SK-N-SH (cell line): ENCODE data around the gene OSGEP. TPM values are rescaled to one million over a fixed set of nuclear protein-coding genes. Genes with fewer than 3 reads are reported as not detected.

ENCODE experiments used
- polyA plus RNA-seq, 3 experiments: library from polyadenylated mRNA; depleted of rRNA; stranded (reverse); fragments of >200 nt; gene quantifications; 2 replicates each; pipeline ENCODE4 v1.2.3, GENCODE V29; 2012
- small RNA-seq, 7 experiments: library from RNA; depleted of rRNA; stranded (forward); fragments of <200 nt; gene quantifications; one replicate each; pipeline ENCODE3, GENCODE V24; 2012

OSGEP gene
- polyA plus RNA-seq, 1 of the 3 experiments (the other 2 are of a cell fraction) = 32.9 TPM

Small RNA genes lying within 50 kb of the gene (small RNA-seq; reads per million reads assigned to genes)
- 0 to 17.9 (median 2.9) reads per million in 7 experiments for gene RNA5SP382

Other genes with a start within 250 kb of the OSGEP start
- not detected in 2 replicates for gene OR11H6, start 231.1 kb downstream of the OSGEP start, polyA plus RNA-seq (2012; rRNA removed)
- gene OR11H7, start 225.8 kb downstream of the OSGEP start, polyA plus RNA-seq (2012; rRNA removed) = not detected in 2 replicates
- not detected in 2 replicates for gene OR11H4, start 215.5 kb downstream of the OSGEP start, polyA plus RNA-seq (2012; rRNA removed)
- 14.6 and 15.7 TPM in 2 replicates for gene TTC5, start 148.9 kb downstream of the OSGEP start, polyA plus RNA-seq (2012; rRNA removed)
- gene CCNB1IP1, start 121.5 kb downstream of the OSGEP start, polyA plus RNA-seq (2012; rRNA removed) = 35.4 and 48.5 TPM in 2 replicates
- 21.4 and 23.3 TPM in 2 replicates for gene PARP2, start 111.2 kb downstream of the OSGEP start, polyA plus RNA-seq (2012; rRNA removed)
- 12.1 and 13.3 TPM in 2 replicates for gene TEP1, start 41.3 kb downstream of the OSGEP start, polyA plus RNA-seq (2012; rRNA removed)
- not detected in 2 replicates for gene KLHL33, start 18.6 kb downstream of the OSGEP start, polyA plus RNA-seq (2012; rRNA removed)
- gene APEX1, start 414 bp upstream of the OSGEP start, polyA plus RNA-seq (2012; rRNA removed) = 279 and 291 TPM in 2 replicates
- gene PIP4P1, start 6.6 kb upstream of the OSGEP start, polyA plus RNA-seq (2012; rRNA removed) = 30.7 and 38.9 TPM in 2 replicates
- 29.8 and 38.2 TPM in 2 replicates for gene PNP, start 14.6 kb upstream of the OSGEP start, polyA plus RNA-seq (2012; rRNA removed)
- gene RNASE10, start 50.7 kb upstream of the OSGEP start, polyA plus RNA-seq (2012; rRNA removed) = not detected in 2 replicates
- gene RNASE9, start 106.2 kb upstream of the OSGEP start, polyA plus RNA-seq (2012; rRNA removed) = not detected in 2 replicates
- gene RNASE11, start 133.2 kb upstream of the OSGEP start, polyA plus RNA-seq (2012; rRNA removed) = not detected in 2 replicates
- not detected in 2 replicates for gene RNASE12, start 136.6 kb upstream of the OSGEP start, polyA plus RNA-seq (2012; rRNA removed)
- not detected in 2 replicates for gene OR6S1, start 186.9 kb upstream of the OSGEP start, polyA plus RNA-seq (2012; rRNA removed)
- 11.6 and 12.4 TPM in 2 replicates for gene RNASE4, start 229.7 kb upstream of the OSGEP start, polyA plus RNA-seq (2012; rRNA removed)
- 3.6 and 3.9 TPM in 2 replicates for gene ANG, start 234.0 kb upstream of the OSGEP start, polyA plus RNA-seq (2012; rRNA removed)